GM12878 (cell line): ENCODE data around the gene MSGN1. TPM values are rescaled to one million over a fixed set of nuclear protein-coding genes. Genes with fewer than 3 reads are reported as not detected.

ENCODE experiments used
- ATAC-seq: fragments of 200-7000 bp; cut with Tn5 transposase; 3 replicates; pipeline ENCODE4 v1.9.1; 2020; ENCODE audit warnings: mild to moderate bottlenecking, moderate library complexity
- BruUV-seq: library from RNA; stranded (reverse); fragments of 400-500 nt; replicated peaks from 2 replicates; lab custom pipeline; 2021; lab: Mats Ljungman, UMichigan
- CTCF ChIA-PET: fragments of 300-600 bp; sonication (Branson Sonifier 250); formaldehyde crosslinking; extraction: SDS; loops from one replicate; lab custom pipeline; 2021; ENCODE audit warnings: inconsistent platforms; lab: Yijun Ruan, JAX
- POLR2A ChIA-PET: fragments of 350-600 bp; formaldehyde crosslinking; extraction: SDS; loops from one replicate; lab custom pipeline; 2021; ENCODE audit warnings: inconsistent platforms; lab: Charles Lee
- RAD21 ChIA-PET: fragments of 300-600 bp; sonication (Branson Sonifier 250); formaldehyde crosslinking; loops from one replicate; lab custom pipeline; 2023; ENCODE audit warnings: antibody characterized with exemption; ENCODE audit not compliant: unreplicated experiment; lab: Charles Lee
- SMC1A ChIA-PET: fragments of 300-600 bp; sonication (Branson Sonifier 250); formaldehyde crosslinking; loops from one replicate; lab custom pipeline; 2023; ENCODE audit not compliant: unreplicated experiment, uncharacterized antibody; lab: Charles Lee
- DNase-seq: peaks from one replicate; pipeline ENCODE4 v3.0.0-alpha.2; 2011; ENCODE audit warnings: low read depth, low spot score
- FAIRE-seq: peaks from 3 replicates; lab custom pipeline; 2011; peaks lifted over from hg19 to GRCh38; lab: Jason Lieb, UNC
- H2AFZ ChIP-seq: 2 replicates; pipeline ENCODE4 v1.6.0; 2011; ENCODE audit warnings: low read depth, low read length, control low read depth; ENCODE audit not compliant: control insufficient read depth
- H3K27ac ChIP-seq: 2 replicates; pipeline ENCODE4 v1.5.1; 2011; ENCODE audit warnings: control low read depth; ENCODE audit not compliant: control insufficient read depth, insufficient read depth
- H3K27me3 ChIP-seq, 2 experiments: replicated peaks in 1 of 2; 2 replicates each; pipeline versions ENCODE4 v1.6.0 to v1.6.1; 2011; ENCODE audit warnings: low read length in 1 of 2; ENCODE audit not compliant: control insufficient read depth in 2 of 2, insufficient read depth in 2 of 2
- H3K36me3 ChIP-seq, 2 experiments: 2 replicates each; pipeline ENCODE4 v1.5.1; 2011; ENCODE audit warnings: low read length in 1 of 2; ENCODE audit not compliant: control insufficient read depth in 2 of 2, insufficient read depth in 2 of 2
- H3K4me1 ChIP-seq: 2 replicates; pipeline ENCODE4 v1.6.1; 2011; ENCODE audit warnings: mild to moderate bottlenecking, low read length, moderate library complexity, mixed read lengths; ENCODE audit not compliant: control insufficient read depth, insufficient read depth
- H3K4me2 ChIP-seq: 2 replicates; pipeline ENCODE4 v1.6.0; 2011; ENCODE audit warnings: control low read depth; ENCODE audit not compliant: control insufficient read depth, insufficient read depth
- H3K4me3 ChIP-seq: fragments of 200-600 bp; sonication (generic); 2 replicates; pipeline ENCODE4 v1.5.1; 2016
- H3K79me2 ChIP-seq: 2 replicates; pipeline ENCODE4 v1.6.0; 2011; ENCODE audit warnings: low read length; ENCODE audit not compliant: control insufficient read depth, insufficient read depth
- H3K9ac ChIP-seq: 2 replicates; pipeline ENCODE4 v1.8.0; 2011; ENCODE audit warnings: low read length, control low read depth, mixed read lengths; ENCODE audit not compliant: control insufficient read depth, insufficient read depth
- H3K9me3 ChIP-seq: replicated peaks from 3 replicates; pipeline ENCODE4 v1.5.1; 2011; ENCODE audit warnings: mild to moderate bottlenecking, low read length; ENCODE audit not compliant: control insufficient read depth, insufficient read depth
- H4K20me1 ChIP-seq: 2 replicates; pipeline ENCODE4 v1.6.0; 2011; ENCODE audit not compliant: control insufficient read depth, insufficient read depth
- MTA2 ChIP-seq: fragments of 450-650 bp; IDR thresholded peaks from 2 replicates; pipeline ENCODE4 v1.6.1; 2016; ENCODE audit warnings: low read depth, mild to moderate bottlenecking, moderate library complexity
- TARDBP ChIP-seq: IDR thresholded peaks from 2 replicates; pipeline ENCODE4 v1.6.1; 2016; ENCODE audit warnings: borderline replicate concordance
- ZNF384 ChIP-seq: IDR thresholded peaks from 2 replicates; pipeline ENCODE4 v1.6.1; 2012; ENCODE audit warnings: low read depth, mild to moderate bottlenecking, low read length, improper control_type of control experiment, borderline replicate concordance
- WGBS: methylation state at CpG from one replicate; pipeline ENCODE4 v1.1.6; 2016; ENCODE audit warnings: low lambda C conversion rate; ENCODE audit not compliant: insufficient replicate concordance, insufficient coverage; ENCODE audit errors: missing lambda C conversion rate; 5-methylcytosine and 5-hydroxymethylcytosine counted together
- in situ Hi-C: fragments of 300-500 bp; cut with MboI; formaldehyde crosslinking; loops from 9 replicates; pipeline ENCODE4 v1.14.3; 2018; ENCODE audit warnings: mixed read lengths
- intact Hi-C: fragments of 100-400 bp; cut with micrococcal nuclease; formaldehyde crosslinking; loops from one replicate; pipeline ENCODE4 v1.14.2; 2022; ENCODE audit not compliant: unreplicated experiment
- polyA plus RNA-seq, 11 experiments: library from polyadenylated mRNA; depleted of rRNA in 4 of 11; unstranded in 6 of 11; stranded (reverse) in 5 of 11; fragments of >200 nt; fragmentation: Nextera tagmentation in 4 of 11; fragmentation: Illumina TruSeq in 1 of 11; extraction: Ambion mirVana in 4 of 11; extraction: Trizol in 1 of 11; gene quantifications; 1 replicate in 1 of 11; 2 replicates in 10 of 11; pipeline versions ENCODE4 v1.2.1 to v1.2.3, GENCODE V29; 2011 to 2016; ENCODE audit warnings: inconsistent platforms in 2 of 11, missing spikeins in 2 of 11, low read depth in 1 of 11
- total RNA-seq, 4 experiments: library from RNA; depleted of rRNA in 3 of 4; stranded (reverse); fragments of >200 nt in 3 of 4; fragmentation: Illumina TruSeq in 1 of 4; extraction: Trizol in 1 of 4; gene quantifications; 2 replicates each; pipeline versions ENCODE4 v1.2.1 to v1.2.3, GENCODE V29; 2013 to 2021
- TF ChIP-seq, protein P1 (sequence below): IDR thresholded peaks from 2 replicates; pipeline ENCODE4 v1.6.1; 2012; ENCODE audit warnings: low read depth, low read length, improper control_type of control experiment
- TF ChIP-seq, protein P2 (sequence below): IDR thresholded peaks from 2 replicates; pipeline ENCODE4 v1.6.1; 2011; ENCODE audit warnings: borderline replicate concordance, low read depth, mild to moderate bottlenecking, moderate library complexity, mixed read lengths, low read length; ENCODE audit not compliant: insufficient read depth; ENCODE audit errors: extremely low read length
- TF ChIP-seq, protein P3 (sequence below): IDR thresholded peaks from 2 replicates; pipeline ENCODE4 v1.6.1; 2011; ENCODE audit warnings: mild to moderate bottlenecking, low read depth, low read length, moderate library complexity; ENCODE audit not compliant: insufficient replicate concordance

The MSGN1 gene
- total and polyA plus RNA-seq, 10 of the 15 experiments (the other 5 are each of a cell fraction or from before 2014, with no cell fraction given): 0.27 TPM; not detected in 9

DNA sequence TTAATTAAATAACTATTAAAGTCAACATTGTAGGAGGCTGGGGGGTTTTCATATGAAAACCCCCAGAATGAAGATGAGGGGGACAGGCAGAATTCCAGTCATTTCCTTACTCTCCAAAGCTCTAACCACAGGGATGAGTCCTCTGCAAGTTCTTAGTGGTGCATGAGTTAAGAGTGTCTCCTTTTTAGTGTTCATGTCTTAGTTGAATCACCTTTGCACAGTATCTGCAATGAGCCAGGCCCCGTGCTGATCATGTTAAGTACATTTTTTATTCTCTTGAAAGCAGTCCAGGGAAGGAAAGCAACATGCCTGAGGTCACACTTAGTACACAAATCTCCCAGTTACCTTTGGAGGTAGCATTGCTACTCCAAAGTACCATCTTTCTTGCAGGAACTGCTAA lies 25.7 kb upstream of the MSGN1 start:
- Histone ChIP-seq H3K4me3 (no peak overlapping the region), H3K36me3 (no peaks in the 10 kb centered on the region), H3K79me2 (no peaks in the 10 kb centered on the region), H4K20me1 (no peaks in the 10 kb centered on the region), H3K9me3 (no peaks in the 10 kb centered on the region), H3K9ac (no peak overlapping the region), H3K4me1 (no peaks in the 10 kb centered on the region), H3K27me3 (no peaks in the 10 kb centered on the region), H3K4me2 (no peak overlapping the region), H2AFZ (no peak overlapping the region), H3K27ac (no peak overlapping the region)
- intact Hi-C loops (no loop called here), in situ Hi-C loops (no loop called here)
- CTCF ChIA-PET: no interaction called here
- WGBS: 50% methylated on average over 1 of the region's 1 CpG
- FAIRE-seq (no peak), ATAC-seq (no peak), DNase-seq (no peak)
- no TSS peak for BruUV-seq
- POLR2A ChIA-PET: no interaction called here
- SMC1A ChIA-PET: interaction anchor here (0.9 to 1.8 kb wide), 4 partner anchors 14 to 71 kb away, joined by 3 to 7 read pairs (median 4); no protein-coding TSS in a partner anchor
- RAD21 ChIA-PET: no interaction called here
- TF ChIP-seq, protein P1, sequence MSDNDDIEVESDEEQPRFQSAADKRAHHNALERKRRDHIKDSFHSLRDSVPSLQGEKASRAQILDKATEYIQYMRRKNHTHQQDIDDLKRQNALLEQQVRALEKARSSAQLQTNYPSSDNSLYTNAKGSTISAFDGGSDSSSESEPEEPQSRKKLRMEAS: no peak
- TF ChIP-seq, protein P2, sequence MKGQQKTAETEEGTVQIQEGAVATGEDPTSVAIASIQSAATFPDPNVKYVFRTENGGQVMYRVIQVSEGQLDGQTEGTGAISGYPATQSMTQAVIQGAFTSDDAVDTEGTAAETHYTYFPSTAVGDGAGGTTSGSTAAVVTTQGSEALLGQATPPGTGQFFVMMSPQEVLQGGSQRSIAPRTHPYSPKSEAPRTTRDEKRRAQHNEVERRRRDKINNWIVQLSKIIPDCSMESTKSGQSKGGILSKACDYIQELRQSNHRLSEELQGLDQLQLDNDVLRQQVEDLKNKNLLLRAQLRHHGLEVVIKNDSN: no peak
- no peak for TF ChIP-seq TARDBP
- TF ChIP-seq, protein P3, sequence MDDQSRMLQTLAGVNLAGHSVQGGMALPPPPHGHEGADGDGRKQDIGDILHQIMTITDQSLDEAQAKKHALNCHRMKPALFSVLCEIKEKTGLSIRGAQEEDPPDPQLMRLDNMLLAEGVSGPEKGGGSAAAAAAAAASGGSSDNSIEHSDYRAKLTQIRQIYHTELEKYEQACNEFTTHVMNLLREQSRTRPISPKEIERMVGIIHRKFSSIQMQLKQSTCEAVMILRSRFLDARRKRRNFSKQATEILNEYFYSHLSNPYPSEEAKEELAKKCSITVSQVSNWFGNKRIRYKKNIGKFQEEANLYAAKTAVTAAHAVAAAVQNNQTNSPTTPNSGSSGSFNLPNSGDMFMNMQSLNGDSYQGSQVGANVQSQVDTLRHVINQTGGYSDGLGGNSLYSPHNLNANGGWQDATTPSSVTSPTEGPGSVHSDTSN: no peak
- no peak for TF ChIP-seq ZNF384
- no peak for TF ChIP-seq MTA2
- TF ChIP-seq, all 136 proteins: peak for 0
